Measurements from ENCODE around the gene CPN1.
A peak's percentile ranks its signal among the peaks of the same experiment; 100 is the strongest.
"Not testable (repeated sequence)": the region's sequence is repeated elsewhere in the genome, so short reads cannot be mapped to it uniquely, and the experiment has no call there.

Gene CPN1

DNA sequence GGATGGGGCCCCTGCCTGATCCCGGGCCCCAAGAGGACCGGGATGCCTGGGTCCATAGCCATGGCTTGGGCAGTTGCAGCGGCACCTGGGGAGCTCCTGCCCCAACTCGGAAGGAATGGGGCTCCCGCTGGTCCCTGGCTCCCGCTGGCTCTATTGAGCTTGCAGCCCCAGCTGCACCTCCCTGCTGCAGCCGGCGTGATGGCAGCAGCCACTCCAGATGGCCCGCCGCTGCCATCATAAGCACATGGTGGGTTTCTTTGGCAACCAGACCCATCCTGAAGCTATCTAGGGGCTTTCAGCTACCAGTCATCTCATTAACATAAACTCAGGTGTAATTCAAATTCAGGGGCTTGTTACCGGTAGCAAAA is 60.8 kb downstream of the CPN1 start:
- no peak overlapping the region for H3K4me3 Mint-ChIP-seq
- no peak overlapping the region for H3K27ac Mint-ChIP-seq
- peaks cover 15% of the 10 kb centered on the region for H3K4me1 Mint-ChIP-seq
- H3K27me3 Mint-ChIP-seq, result no peaks in the 10 kb centered on the region
- no peak for ATAC-seq
- no peak for DNase-seq
- no peaks in the 10 kb centered on the region for H3K9me3 Mint-ChIP-seq

DNA sequence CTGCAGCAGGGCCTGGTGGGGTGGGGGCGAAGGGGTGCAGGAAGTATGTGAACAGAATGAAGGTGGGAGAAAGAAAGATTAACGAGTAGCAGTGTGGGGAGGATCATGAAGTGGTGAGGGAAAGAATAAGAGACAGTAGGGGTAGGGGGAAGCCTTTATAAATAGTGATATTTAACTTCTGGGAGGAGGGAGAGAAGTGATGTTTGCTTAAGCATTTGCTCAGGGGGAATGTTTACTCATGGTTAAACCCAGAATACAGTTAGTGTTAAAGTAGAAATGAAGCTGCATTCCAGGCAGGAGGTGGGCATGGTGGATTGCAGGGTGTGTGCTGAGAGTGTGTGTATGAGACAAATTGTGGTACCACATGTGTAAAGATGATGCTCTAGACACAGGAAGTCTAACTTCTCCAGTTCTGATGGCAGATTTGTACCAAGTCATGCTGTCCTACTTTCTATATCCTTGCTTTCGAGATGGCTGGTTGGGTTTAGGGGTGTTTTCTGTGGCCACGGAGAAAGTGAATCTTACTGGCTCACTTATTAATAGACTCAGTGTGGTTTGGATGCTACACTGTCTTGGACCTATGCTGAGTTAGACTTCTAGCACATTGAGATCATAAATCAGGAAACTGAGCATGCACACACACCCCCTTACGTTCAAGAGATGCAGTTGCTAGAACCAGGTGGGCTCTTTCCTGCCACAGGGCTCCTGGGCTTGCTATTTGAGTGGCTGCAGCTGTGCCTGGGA is 61.4 kb downstream of the CPN1 start:
- H3K4me3 Mint-ChIP-seq, result no peak overlapping the region
- no peaks in the 10 kb centered on the region for H3K9me3 Mint-ChIP-seq

DNA sequence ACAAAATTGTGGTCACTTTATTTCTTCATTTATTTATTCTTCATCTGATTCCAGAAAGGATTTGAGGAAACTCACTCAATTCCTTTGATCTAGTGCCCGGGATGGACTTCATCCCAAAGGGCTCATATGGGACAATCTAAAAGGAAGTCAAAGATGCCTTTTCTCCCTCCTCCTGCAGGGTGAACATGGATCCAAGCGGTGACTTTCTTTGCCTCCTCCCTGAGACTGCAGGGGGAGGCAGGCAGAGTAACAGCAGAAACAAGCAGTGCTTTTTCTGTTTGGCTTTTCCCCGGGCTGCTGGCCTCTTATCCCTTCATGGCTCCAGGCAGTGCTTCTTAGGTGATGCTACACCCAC is 61.9 kb downstream of the CPN1 start:
- H3K4me1 Mint-ChIP-seq, result peaks cover 15% of the 10 kb centered on the region
- H3K4me3 Mint-ChIP-seq, result no peak overlapping the region
- no peaks in the 10 kb centered on the region for H3K9me3 Mint-ChIP-seq
- DNase-seq (no peak), ATAC-seq (no peak)
- no peak overlapping the region for H3K27ac Mint-ChIP-seq
- no peaks in the 10 kb centered on the region for H3K27me3 Mint-ChIP-seq

More for the DNA sequence above, 61.4 kb downstream of the CPN1 start:
- peaks cover 15% of the 10 kb centered on the region for H3K4me1 Mint-ChIP-seq
- ATAC-seq (peak; percentile 97), DNase-seq (peak; percentile 4 to 47)
- H3K27ac Mint-ChIP-seq, result no peak overlapping the region
- no peaks in the 10 kb centered on the region for H3K27me3 Mint-ChIP-seq

DNA sequence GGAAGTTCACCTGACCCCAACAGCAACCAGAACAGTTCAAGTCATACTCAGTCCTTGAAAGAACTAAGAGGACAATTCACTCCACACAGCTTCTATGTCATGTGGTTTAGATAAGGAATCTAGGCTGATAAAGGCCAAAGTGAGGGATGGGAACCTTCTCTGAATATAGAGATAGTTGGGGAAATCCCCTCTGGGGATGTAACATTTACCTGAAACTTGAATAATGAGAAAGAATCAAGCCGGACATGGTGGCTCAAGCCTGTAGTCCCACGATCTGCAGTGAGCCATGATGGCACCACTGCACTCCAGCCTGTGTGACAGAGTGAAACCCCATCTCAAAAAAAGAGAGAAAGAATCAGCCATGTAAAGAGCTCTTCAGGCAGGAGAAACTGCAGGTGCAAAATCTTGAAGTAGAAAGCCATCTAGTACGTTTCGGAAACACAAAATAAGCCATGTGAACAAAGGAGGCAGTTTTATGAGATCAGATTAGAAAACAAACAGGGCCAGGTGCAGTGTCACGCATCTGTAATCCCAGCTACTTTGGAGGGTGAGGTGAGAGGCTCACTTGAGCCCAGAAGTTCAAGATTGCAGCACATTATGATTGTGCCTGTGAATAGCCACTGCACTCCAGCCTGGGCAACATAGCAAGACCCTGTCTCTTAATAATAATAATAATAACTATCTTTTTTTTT is 67.5 kb downstream of the CPN1 start:
- ATAC-seq (no peak), DNase-seq (no peak)
- Mint-ChIP-seq H3K9me3 (no peaks in the 10 kb centered on the region), H3K27ac (no peak overlapping the region), H3K27me3 (peaks cover 12% of the 10 kb centered on the region), H3K4me3 (no peak overlapping the region), H3K4me1 (peaks cover 17% of the 10 kb centered on the region)

DNA sequence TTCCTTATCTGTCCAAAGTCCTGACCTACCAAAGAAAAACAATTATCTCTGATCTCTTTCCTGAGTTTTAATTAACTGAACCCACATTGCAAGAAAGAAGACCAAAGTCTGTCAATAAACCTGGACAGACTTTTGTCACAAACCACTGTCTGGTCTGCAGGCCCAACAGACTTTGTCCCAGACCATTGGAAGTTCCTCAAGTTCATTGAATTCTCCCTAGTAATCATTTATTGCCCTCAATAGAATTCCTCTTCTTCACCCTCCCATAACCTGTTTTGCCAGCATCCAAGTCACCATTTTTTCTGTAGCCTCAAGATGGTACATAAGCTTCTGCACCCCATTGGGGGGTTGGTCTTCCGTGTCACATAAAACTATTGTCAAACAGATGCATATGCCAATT is 68.0 kb downstream of the CPN1 start:
- no peak for DNase-seq

DNA sequence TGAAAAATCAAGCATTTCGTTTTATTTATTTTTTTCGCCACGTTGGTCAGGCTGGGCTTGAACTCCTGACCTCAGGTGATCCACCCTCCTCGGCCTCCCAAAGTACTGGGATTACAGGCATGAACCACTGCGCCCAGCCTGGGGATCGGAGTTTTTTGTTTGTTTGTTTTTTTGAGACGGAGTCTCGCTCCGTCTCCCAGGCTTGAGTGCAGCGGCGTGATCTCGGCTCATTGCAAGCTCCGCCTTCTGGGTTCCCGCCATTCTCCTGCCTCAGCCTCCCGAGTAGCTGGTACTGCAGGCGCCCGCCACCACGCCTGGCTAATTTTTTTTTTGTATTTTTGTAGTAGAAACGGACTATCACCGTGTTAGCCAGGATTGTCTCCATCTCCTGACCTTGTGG is 69.8 kb downstream of the CPN1 start:
- H3K9me3 Mint-ChIP-seq, DNase-seq, ATAC-seq, H3K27ac Mint-ChIP-seq, H3K4me3 Mint-ChIP-seq: not testable (repeated sequence)
- H3K27me3 Mint-ChIP-seq, result peaks cover 12% of the 10 kb centered on the region
- H3K4me1 Mint-ChIP-seq, result peaks cover 40% of the 10 kb centered on the region

More for the DNA sequence above, 68.0 kb downstream of the CPN1 start:
- H3K4me1 Mint-ChIP-seq, result peaks cover 23% of the 10 kb centered on the region
- H3K4me3 Mint-ChIP-seq, result no peak overlapping the region
- H3K27me3 Mint-ChIP-seq, result peaks cover 12% of the 10 kb centered on the region
- H3K9me3 Mint-ChIP-seq, result no peaks in the 10 kb centered on the region
- H3K27ac Mint-ChIP-seq, result no peak overlapping the region
- ATAC-seq, result no peak

DNA sequence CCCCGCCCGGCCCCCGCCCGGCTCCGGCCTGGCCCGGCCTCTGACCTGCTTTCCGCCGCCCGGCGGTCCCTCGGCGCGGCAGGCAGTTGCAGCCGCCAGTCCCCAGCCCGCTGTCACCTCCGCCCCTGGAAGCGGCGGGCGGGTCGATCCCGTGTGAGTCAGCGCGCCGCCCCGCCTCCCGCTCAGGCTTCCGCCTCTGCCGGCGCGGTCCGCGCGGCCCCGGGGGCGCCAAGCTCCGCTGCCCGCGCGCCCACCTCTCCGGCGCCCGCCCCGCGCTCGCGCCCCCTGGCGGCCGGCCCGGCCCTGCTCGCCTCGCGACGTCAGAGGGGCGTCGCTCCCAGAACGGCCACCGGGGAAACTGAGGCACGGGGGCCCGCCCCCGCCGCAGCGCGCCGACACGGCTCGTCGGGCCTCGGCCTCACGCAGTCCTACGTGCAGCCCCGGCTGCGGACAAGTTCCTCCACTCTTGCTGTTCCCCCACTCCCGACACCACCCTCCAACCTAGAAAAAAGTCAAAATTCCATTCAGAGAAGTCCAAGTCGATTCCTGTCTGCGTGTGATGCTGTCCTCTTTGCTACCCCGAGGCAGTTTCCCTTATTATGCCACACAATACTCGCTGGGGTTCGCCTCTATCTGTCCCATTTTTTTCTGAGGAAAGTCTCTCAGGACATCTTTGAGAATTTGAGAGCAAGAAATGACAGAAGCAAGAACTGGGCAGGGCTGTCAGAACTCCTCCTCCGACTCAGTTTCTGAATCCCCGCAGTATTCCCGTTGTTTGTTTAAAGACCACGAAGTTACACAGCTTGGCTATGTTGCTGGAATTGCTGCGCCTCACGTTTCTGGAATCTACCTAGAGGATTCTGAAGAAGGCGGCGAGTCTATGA is 71.6 kb downstream of the CPN1 start, which contains the start of gene DNMBP:
Gene DNMBP (minus strand): TSS at position 155 of the 884 bp plus-strand sequence. CDS start 37,823 bp downstream, outside the sequence.
- peaks cover 58% of the 10 kb centered on the region for H3K4me1 Mint-ChIP-seq
- H3K4me3 Mint-ChIP-seq, result peak within 1 kb of the TSS; percentile 90 to 93
- H3K27me3 Mint-ChIP-seq, result peaks cover 12% of the 10 kb centered on the region
- H3K9me3 Mint-ChIP-seq, result no peaks in the 10 kb centered on the region
- ATAC-seq, result peak; percentile 96
- DNase-seq, result peak; percentile 86 to 89
- peak within 1 kb of the TSS; percentile 72 to 82 for H3K27ac Mint-ChIP-seq

DNA sequence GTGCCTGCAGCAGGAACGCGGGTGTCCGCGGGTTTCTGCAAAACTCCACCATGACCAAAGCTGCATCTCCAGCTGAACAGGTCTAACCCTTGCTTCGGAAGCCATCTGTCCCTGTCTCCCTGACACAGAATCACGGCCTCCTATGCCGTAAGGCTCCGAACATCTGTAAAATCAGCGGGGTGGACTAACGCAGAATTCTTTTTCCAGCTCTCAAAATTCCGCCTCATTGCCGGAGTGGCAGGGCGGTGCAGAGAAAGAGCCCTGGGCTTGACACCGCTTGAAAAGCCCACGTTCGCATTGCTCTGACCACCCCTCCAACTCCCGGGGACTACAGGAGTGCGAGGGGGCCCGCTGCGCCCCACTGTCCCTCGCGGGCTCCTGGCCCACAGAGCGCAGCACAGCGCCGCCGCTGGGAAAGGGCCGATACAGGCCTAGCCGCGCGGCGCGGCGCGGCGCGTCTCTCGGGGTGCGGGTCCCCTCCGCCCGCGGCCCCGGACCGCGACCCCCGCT is 72.3 kb downstream of the CPN1 start:
- Mint-ChIP-seq H3K27me3 (peaks cover 12% of the 10 kb centered on the region), H3K4me1 (peaks cover 61% of the 10 kb centered on the region), H3K4me3 (peak overlapping the region; percentile 89 to 90), H3K27ac (peak overlapping the region; percentile 52 to 82), H3K9me3 (no peaks in the 10 kb centered on the region)
- DNase-seq, result no peak
- peak; percentile 86 for ATAC-seq

DNA sequence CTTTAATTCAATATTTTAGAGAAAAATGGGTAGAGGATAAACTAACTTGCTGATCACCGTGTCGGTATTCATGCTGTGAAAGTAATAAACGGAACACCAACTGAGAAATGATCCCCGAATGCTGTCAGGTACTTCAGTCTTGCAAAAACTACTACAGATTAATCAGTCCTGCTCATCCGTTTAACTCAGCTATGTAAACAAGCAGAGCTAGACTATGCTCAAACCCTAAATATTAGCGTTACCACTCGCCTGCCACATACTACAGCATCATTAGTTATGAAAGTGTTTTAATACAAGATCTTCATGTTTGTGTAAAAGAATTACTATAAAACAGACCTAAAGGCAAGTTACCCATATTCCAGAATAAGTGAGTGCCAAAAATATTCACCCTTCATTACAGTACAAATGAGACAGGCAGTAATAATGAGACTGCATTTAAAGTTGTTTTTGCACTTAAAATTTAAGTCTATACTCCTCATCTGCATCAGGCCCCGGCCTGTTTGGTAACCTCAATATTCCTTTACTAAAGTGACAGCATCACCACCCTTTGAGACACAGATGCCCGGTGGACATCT is 72.9 kb downstream of the CPN1 start:
- Mint-ChIP-seq H3K4me3 (peak overlapping the region; percentile 89 to 90), H3K27me3 (peaks cover 12% of the 10 kb centered on the region), H3K27ac (peak overlapping the region; percentile 52 to 82), H3K4me1 (peaks cover 55% of the 10 kb centered on the region), H3K9me3 (no peaks in the 10 kb centered on the region)
- ATAC-seq (no peak), DNase-seq (no peak)

DNA sequence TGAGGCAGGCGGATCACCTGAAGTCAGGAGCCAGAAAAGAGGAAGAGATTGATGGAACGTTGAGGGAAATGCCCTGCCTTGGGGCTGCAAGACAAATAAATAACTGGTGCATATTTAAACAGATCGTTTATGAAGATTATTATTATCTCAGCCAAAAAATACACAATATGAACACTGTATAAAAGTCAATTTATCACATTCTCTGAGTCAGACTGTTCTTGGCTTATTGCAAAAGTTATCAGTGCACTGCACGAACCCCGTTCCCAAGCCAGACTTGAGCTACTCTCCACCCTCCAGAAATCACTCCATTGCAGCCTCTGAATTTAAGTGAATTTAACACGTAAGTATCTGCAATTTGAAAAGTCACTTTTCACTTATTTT is 73.5 kb downstream of the CPN1 start:
- peak overlapping the region in 1 of 2 donors; percentile 53 for H3K4me3 Mint-ChIP-seq
- H3K27me3 Mint-ChIP-seq, result peaks cover 12% of the 10 kb centered on the region
- H3K27ac Mint-ChIP-seq, result no peak overlapping the region
- peaks cover 55% of the 10 kb centered on the region for H3K4me1 Mint-ChIP-seq
- DNase-seq (no peak), ATAC-seq (no peak)
- no peaks in the 10 kb centered on the region for H3K9me3 Mint-ChIP-seq

DNA sequence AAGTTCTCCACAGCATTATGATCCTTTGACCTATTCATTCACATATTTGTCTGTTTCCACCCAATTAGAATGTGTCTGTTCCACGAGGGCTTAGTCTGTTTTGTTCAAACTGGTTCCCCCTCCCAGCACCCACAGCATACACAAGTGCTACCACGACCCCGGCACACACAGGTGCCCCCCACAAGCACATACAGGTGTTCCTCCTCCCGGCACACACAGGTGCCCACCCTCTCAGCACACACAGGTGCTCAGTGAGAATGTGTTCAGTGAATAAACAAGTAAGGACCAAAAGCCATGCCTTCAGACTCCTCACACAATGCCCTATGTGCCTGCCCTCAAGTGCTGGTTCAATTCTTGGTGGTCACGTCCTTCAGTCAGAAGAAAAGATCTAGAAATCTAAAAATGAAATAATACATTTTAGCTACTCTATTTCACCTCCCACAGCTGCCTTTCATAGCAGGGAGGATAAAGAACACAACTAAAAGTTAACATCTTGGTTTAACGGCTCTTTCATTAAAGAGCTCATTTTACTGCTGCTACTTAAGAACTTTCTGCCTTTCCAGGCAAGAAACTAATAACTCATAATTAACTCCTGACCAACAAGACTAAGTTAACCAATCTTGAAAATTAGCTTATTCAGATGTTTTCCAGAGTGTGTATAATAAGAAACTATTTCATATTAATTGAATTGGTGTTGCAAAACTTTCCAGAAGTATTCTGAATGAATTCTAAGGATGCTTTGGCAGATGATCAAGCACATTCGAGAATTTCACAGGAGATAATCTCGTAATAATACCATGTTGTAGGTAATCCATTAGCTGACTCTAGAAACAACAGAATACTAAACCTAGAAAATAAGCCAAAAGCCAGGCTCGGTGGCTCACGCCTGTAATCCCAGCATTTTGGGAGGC is 74.2 kb downstream of the CPN1 start:
- DNase-seq, result no peak
- peaks cover 55% of the 10 kb centered on the region for H3K4me1 Mint-ChIP-seq

DNA sequence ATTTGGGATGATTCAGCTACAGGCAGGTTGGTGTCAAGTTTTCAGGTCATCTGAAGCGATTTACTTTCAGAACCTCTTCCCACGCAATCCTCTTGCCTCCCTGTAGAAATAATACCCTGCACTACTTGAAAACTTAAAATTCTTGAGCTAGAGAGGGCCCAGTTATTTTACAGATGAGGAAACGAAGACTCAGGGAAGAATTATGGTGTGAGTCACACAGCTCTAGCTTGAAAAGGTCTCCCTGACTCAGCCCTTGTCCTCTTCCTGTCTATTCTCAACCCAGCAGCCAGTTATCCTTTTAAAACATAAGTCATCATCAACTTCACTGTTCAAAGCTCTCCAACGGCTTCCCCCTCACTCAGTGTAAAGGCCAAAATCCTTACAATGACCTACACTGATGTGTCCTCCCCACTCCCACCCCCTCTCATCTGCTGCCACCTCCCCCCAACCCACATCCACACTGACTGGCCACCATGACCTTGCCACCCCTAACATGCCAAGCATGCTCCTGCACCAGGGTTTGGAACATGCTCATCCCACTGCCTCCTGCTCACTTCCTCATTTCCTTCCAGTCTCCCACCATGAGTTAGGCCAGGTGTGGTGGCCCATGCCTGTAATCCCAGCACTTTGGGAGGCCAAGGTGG is 75.3 kb downstream of the CPN1 start:
- Mint-ChIP-seq H3K27ac (peak overlapping the region in 1 of 2 donors; percentile 54), H3K4me3 (peak overlapping the region; percentile 27 to 30), H3K4me1 (peaks cover 55% of the 10 kb centered on the region), H3K9me3 (no peaks in the 10 kb centered on the region), H3K27me3 (peaks cover 12% of the 10 kb centered on the region)
- DNase-seq (peak; percentile 6 to 9), ATAC-seq (peak; percentile 44)

More for the DNA sequence above, 74.2 kb downstream of the CPN1 start:
- H3K4me3 Mint-ChIP-seq, result peak overlapping the region; percentile 26 to 53
- H3K9me3 Mint-ChIP-seq, result no peaks in the 10 kb centered on the region
- peaks cover 12% of the 10 kb centered on the region for H3K27me3 Mint-ChIP-seq
- H3K27ac Mint-ChIP-seq, result no peak overlapping the region
- ATAC-seq, result no peak

DNA sequence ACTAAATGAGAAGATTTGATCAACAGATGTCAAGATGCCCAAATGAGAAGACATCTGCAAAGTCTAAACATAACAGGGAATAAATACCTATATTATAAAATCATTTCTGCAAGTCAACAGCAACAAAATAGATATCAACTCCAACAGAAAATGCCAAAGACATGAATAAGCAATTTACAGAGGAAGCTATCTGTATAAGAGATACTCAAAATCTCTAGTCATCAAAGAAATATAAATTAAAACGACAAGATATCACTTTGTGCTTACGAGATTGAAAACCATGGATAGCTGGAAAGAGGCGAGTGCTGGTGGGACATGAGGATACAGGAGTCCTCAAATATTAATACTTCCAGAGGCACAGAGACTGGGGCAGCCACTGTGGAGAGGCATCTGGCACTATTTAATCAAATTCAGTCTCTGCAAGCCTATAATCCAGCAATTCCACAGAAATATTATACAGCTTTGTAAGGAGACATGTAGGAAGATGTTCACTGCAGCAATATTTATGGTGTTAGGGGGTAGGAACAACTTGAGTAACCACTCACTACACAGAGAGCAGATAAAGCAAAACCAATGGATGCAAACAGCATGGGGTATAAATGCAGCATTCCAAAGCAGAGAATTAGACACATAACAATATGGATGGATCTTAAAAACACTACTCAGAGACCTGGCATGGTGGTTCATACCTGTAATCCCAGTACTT is 76.7 kb downstream of the CPN1 start:
- Mint-ChIP-seq H3K4me1 (peaks cover 46% of the 10 kb centered on the region), H3K4me3 (no peak overlapping the region), H3K27ac (no peak overlapping the region), H3K9me3 (no peaks in the 10 kb centered on the region), H3K27me3 (no peaks in the 10 kb centered on the region)
- DNase-seq (no peak), ATAC-seq (no peak)

Measured in stimulated activated naive CD8-positive, alpha-beta T cell treated with anti-CD3 and anti-CD28 coated beads, Interleukin-15, amount 100 ng/mL, for 72 hours (primary cell).